ENCODE measurements around the gene PSMG3. TPM values are rescaled to one million over a fixed set of nuclear protein-coding genes. Genes with fewer than 3 reads are reported as not detected.

Gene PSMG3
- total RNA-seq, 1 donor from 2014 or later = 34.1 TPM

GRCh38 chr7:1553512-1554210, 16.2 kb downstream of the PSMG3 start:
- no peak for DNase-seq (ENCODE audit: low spot score in 2 of 2)

GRCh38 chr7:1552200-1552599, 17.6 kb downstream of the PSMG3 start:
- H3K27ac ChIP-seq = no peak overlapping the region
- intact Hi-C loops (cut with DNase I) = no loop called here
- H3K27me3 ChIP-seq = no peaks in the 10 kb centered on the region
- H3K4me3 ChIP-seq = no peak overlapping the region
- TF ChIP-seq CTCF (IDR thresholded peaks at IDR 0.05) = no peak
- DNase-seq (ENCODE audit: low spot score in 2 of 2) = no peak
- H3K9me3 ChIP-seq = no peaks in the 10 kb centered on the region
- H3K4me1 ChIP-seq = peaks cover 0 to 10% of the 10 kb centered on the region in 2 donors
- no peaks in the 10 kb centered on the region for H3K36me3 ChIP-seq

More at GRCh38 chr7:1553512-1554210, 16.2 kb downstream of the PSMG3 start:
- no peak overlapping the region for H3K4me3 ChIP-seq
- H3K9me3 ChIP-seq = no peaks in the 10 kb centered on the region
- no peaks in the 10 kb centered on the region for H3K27me3 ChIP-seq
- TF ChIP-seq CTCF (IDR thresholded peaks at IDR 0.05) = no peak
- no peak overlapping the region for H3K27ac ChIP-seq
- peaks cover 0 to 10% of the 10 kb centered on the region in 2 donors for H3K4me1 ChIP-seq
- intact Hi-C loops (cut with DNase I) = no loop called here
- H3K36me3 ChIP-seq = no peaks in the 10 kb centered on the region

GRCh38 chr7:1550846-1551155, 19.0 kb downstream of the PSMG3 start:
- Histone ChIP-seq H3K36me3 (no peaks in the 10 kb centered on the region), H3K4me3 (no peak overlapping the region), H3K27ac (no peak overlapping the region), H3K4me1 (peaks cover 0 to 7% of the 10 kb centered on the region in 2 donors), H3K27me3 (no peaks in the 10 kb centered on the region), H3K9me3 (no peaks in the 10 kb centered on the region)
- TF ChIP-seq CTCF (IDR thresholded peaks at IDR 0.05) = no peak
- no peak for DNase-seq (ENCODE audit: low spot score in 2 of 2)
- intact Hi-C loops (cut with DNase I) = no loop called here

DNA sequence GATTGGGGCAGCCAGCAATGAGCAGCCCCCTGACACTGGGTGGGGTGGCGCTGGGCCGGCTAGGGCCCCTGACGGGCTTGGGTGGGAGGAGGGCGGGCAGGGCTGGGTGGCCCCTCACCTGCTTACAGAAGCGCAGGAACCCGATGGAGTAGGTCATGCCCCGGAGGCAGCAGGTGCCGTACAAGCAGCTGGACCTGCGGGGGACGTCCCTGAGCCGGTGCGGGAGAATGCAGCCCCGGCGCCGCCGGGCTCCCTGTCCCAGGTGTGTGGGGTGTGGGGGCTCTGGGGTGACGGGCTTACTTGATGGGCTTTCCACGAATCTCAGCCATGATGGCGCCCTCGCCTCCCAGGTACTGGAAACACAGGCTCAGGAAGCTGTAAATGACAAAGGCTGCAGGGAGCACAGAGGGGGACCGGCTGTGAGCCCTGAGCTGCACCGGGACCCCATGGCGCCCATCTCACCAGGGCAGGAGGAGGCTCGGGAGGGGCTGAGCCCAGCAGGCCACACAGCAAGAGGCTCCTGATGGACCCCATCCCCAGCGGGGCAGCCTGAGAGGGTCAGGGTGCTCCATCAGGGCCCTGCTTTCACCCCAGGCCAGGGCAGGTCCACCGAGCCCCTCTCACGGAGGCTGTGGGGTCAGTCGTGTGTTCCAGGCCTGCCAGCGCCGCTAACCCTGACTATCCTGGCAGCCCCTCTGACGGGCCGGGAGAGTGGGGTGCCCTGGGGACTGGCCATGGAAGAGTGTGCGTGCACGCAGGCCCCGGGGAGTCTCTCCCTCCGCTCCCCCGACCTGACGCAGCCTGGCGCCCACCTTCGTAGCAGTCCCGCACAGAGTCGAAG, 19.6 kb downstream of the PSMG3 start:
- no peak for TF ChIP-seq CTCF (IDR thresholded peaks at IDR 0.05)
- no peaks in the 10 kb centered on the region for H3K27me3 ChIP-seq
- peaks cover 0 to 2% of the 10 kb centered on the region in 2 donors for H3K4me1 ChIP-seq
- no peak overlapping the region for H3K27ac ChIP-seq
- H3K9me3 ChIP-seq = no peaks in the 10 kb centered on the region
- peaks cover 0 to under 1% of the 10 kb centered on the region in 2 donors for H3K36me3 ChIP-seq
- DNase-seq (ENCODE audit: low spot score in 2 of 2) = no peak
- H3K4me3 ChIP-seq = no peak overlapping the region
- intact Hi-C loops (cut with DNase I) = no loop called here

GRCh38 chr7:1549357-1550004, 20.4 kb downstream of the PSMG3 start:
- H3K4me3 ChIP-seq = no peak overlapping the region
- no peak for TF ChIP-seq CTCF (IDR thresholded peaks at IDR 0.05)
- no peak for DNase-seq (ENCODE audit: low spot score in 2 of 2)
- no peaks in the 10 kb centered on the region for H3K4me1 ChIP-seq
- H3K27ac ChIP-seq = no peak overlapping the region
- intact Hi-C loops (cut with DNase I) = no loop called here
- H3K36me3 ChIP-seq = peaks cover 1 to 8% of the 10 kb centered on the region in 2 donors
- no peaks in the 10 kb centered on the region for H3K9me3 ChIP-seq
- H3K27me3 ChIP-seq = no peaks in the 10 kb centered on the region
